Peyer's patch (tissue), 4 donors: ENCODE measurements around the gene IGLON5. TPM values are rescaled to one million over a fixed set of nuclear protein-coding genes. Genes with fewer than 3 reads are reported as not detected.

Experiments used
- DNase-seq, 3 donors: peaks; one replicate each; pipeline ENCODE4 v3.0.0-alpha.2; 2017 to 2019
- H3K27ac ChIP-seq, 4 donors: fragments of 200-600 bp; sonication (generic); one replicate each; pipeline ENCODE4 v1.5.1; 2016 to 2019
- H3K27me3 ChIP-seq, 2 donors: fragments of 200-600 bp; sonication (generic); one replicate each; pipeline ENCODE4 v1.5.1; 2019
- H3K36me3 ChIP-seq, 3 donors: fragments of 200-600 bp; sonication (generic); one replicate each; pipeline ENCODE4 v1.5.1; 2016 to 2019
- H3K4me1 ChIP-seq, 4 donors: fragments of 200-600 bp; sonication (generic); one replicate each; pipeline ENCODE4 v1.5.1; 2016 to 2019
- H3K4me3 ChIP-seq, 4 donors: fragments of 200-600 bp; sonication (generic); 1 replicate in 3 of 4; 2 replicates in 1 of 4; pipeline ENCODE4 v1.5.1; 2016 to 2019; ENCODE audit warnings: mild to moderate bottlenecking in 1 of 4
- H3K9me3 ChIP-seq, 4 donors: fragments of 200-600 bp; sonication (generic); one replicate each; pipeline ENCODE4 v1.5.1; 2016 to 2019; ENCODE audit warnings: mild to moderate bottlenecking in 1 of 4
- POLR2A ChIP-seq, 2 donors: fragments of 450-650 bp; IDR thresholded peaks; one replicate each; pipeline ENCODE4 v1.5.1; 2017; ENCODE audit warnings: antibody characterized with exemption in 2 of 2, mild to moderate bottlenecking in 2 of 2, moderate library complexity in 2 of 2
- total RNA-seq, 4 donors: library from RNA; depleted of rRNA; stranded (reverse); fragments of >200 nt; gene quantifications; one replicate each; pipeline ENCODE4 v1.1.0, GENCODE V29; 2016
- TF ChIP-seq, protein P1 (sequence below), 6 experiments: fragments of 450-650 bp in 4 of 6; fragments of 200-600 bp in 2 of 6; sonication (generic) in 1 of 6; IDR thresholded peaks; one replicate each; pipeline ENCODE4 v1.5.1; 2017 to 2019; ENCODE audit warnings: antibody characterized with exemption in 6 of 6, mild to moderate bottlenecking in 3 of 6, moderate library complexity in 1 of 6

The IGLON5 gene
- not detected for total RNA-seq

DNA sequence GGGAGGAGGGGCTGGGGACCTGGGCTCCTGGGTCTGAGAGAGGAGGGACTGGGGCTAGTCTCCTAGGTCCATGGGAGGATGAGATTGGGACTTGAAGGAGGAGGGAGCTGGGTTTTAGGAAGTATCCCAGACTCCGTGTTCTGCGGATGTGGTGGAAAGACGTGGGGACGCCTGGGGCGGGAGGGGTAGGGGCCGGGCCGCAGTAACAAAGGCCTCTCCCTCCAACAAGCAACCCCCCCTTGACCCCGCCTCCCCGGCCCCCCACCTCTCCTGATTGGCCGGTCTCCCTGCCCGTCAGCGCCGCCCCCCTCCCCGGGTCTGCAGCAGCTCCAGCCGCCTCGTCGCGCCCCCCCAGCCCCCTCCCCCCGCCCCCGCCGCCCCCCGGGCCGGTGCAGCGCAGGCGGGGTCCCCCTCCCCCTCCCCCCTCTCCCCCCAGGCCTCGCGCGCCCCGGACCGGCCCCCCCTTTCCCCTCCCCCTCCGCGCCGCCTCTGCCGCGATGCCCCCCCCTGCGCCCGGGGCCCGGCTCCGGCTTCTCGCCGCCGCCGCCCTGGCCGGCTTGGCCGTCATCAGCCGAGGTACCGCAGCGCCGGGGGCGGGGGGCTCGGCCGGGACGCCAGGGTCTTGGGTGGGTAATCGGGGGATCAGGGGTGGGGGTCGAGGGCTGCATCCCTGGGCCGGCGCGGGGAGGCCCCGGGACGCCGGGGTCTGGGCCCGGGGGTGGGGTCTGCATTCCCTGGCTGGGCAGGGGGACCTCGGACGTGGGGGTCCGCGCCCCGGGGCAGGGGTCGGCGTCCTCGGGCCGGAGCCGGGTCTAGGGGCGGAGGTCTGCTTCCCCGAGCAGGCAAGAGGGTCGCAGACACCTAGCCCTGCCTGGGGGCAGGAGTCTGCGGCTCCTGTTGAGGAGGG lies at the start of gene IGLON5:
IGLON5 (plus strand) TSS at position 294 of the 907 bp plus-strand sequence; CDS start at position 498, 204 bp downstream.
- Histone ChIP-seq H3K27ac (no peak within 1 kb of the TSS), H3K9me3 (peaks cover 0 to 2% (median under 1%) of the 10 kb centered on the region in 4 donors), H3K27me3 (no peaks in the 10 kb centered on the region), H3K4me1 (no peaks in the 10 kb centered on the region), H3K36me3 (no peaks in the 10 kb centered on the region), H3K4me3 (no peak within 1 kb of the TSS)
- TF ChIP-seq POLR2A (IDR thresholded peaks at IDR 0.05): no peak
- no peak for DNase-seq

DNA sequence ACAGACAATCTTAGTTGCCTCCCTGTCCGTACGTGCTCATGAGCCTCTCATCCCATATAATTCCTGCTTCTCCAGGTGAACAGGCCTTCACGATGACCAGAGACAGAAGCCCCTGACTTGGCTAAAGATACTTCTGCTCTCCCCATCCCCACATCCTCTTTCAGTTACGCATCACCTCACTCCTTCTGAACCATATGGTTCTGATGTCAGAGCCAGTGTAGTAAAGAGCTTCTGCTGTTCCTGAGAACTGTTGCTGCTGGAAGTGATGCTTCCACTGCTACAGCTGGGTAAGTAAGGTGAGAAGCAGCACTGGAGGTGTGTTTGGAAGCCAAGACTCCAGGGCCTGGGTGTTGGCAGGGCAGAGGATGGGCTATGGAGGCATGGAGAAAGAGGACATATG lies 47.6 kb upstream of the IGLON5 start:
- no peaks in the 10 kb centered on the region for H3K36me3 ChIP-seq
- TF ChIP-seq, protein P1, sequence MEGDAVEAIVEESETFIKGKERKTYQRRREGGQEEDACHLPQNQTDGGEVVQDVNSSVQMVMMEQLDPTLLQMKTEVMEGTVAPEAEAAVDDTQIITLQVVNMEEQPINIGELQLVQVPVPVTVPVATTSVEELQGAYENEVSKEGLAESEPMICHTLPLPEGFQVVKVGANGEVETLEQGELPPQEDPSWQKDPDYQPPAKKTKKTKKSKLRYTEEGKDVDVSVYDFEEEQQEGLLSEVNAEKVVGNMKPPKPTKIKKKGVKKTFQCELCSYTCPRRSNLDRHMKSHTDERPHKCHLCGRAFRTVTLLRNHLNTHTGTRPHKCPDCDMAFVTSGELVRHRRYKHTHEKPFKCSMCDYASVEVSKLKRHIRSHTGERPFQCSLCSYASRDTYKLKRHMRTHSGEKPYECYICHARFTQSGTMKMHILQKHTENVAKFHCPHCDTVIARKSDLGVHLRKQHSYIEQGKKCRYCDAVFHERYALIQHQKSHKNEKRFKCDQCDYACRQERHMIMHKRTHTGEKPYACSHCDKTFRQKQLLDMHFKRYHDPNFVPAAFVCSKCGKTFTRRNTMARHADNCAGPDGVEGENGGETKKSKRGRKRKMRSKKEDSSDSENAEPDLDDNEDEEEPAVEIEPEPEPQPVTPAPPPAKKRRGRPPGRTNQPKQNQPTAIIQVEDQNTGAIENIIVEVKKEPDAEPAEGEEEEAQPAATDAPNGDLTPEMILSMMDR (IDR thresholded peaks at IDR 0.05): no peak
- no peak for TF ChIP-seq POLR2A (IDR thresholded peaks at IDR 0.05)

DNA sequence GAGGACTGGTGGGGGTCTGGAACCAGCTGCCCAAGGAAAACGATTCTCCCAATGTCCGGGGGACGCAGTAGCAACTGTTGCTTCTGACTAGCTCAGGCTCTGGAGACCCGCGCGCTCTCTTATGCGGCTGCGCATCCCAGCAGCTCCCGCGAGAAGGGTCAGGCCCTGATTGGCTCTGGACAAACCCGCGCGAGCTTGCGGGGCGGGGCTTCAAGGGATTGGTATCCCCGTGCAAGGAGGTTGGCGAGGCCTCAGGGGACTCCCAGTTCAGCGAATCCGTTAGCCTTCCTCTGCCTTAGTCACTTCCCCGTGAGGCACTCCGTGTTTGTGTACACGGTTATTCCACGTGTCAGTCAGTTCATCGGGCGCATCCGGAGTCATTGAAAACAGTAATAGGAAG lies 40.4 kb upstream of the IGLON5 start:
- no peak for DNase-seq
- no peak for TF ChIP-seq POLR2A (IDR thresholded peaks at IDR 0.05)
- TF ChIP-seq, protein P1 (IDR thresholded peaks at IDR 0.05): no peak

More for the DNA sequence above, 47.6 kb upstream of the IGLON5 start:
- Histone ChIP-seq H3K27me3 (no peaks in the 10 kb centered on the region), H3K4me1 (no peaks in the 10 kb centered on the region), H3K4me3 (no peak overlapping the region), H3K27ac (no peak overlapping the region), H3K9me3 (no peaks in the 10 kb centered on the region)
- DNase-seq: no peak

DNA sequence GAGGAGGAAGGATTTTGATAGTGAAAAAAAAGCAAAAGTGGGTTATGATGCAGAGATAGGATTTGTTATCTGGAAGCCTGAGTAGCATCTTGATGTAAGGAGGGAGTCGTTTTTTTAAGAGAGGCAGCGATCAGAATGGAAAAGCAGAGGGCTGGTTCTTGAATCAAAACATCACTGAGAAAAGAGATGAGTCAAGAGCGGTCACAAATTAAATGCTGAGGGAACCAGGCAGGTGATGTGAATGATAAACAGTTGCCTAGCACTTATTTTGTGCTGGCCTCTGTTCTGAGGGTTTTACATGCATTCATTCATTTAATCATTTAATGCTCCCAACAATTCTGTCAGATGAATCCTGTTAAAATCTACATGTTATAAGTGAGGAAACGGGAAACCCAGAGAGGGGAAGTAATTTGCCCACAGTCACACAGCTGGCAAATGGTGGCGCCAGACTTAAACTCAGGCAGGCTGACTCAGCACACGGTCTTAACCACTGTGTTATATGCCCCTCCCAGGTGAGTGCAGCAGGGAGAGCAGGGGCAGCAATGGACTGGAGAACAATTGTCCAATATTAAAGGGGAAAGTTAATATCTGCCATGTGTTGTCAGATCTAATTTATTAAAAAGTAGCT lies 39.1 kb upstream of the IGLON5 start:
- no peaks in the 10 kb centered on the region for H3K9me3 ChIP-seq
- TF ChIP-seq POLR2A (IDR thresholded peaks at IDR 0.05): no peak
- TF ChIP-seq, protein P1 (IDR thresholded peaks at IDR 0.05): no peak
- H3K4me3 ChIP-seq: no peak overlapping the region
- no peak for DNase-seq
- no peak overlapping the region for H3K27ac ChIP-seq
- no peaks in the 10 kb centered on the region for H3K27me3 ChIP-seq
- no peaks in the 10 kb centered on the region for H3K36me3 ChIP-seq
- no peaks in the 10 kb centered on the region for H3K4me1 ChIP-seq

More for the DNA sequence above, 40.4 kb upstream of the IGLON5 start:
- H3K4me3 ChIP-seq: no peak overlapping the region
- no peaks in the 10 kb centered on the region for H3K27me3 ChIP-seq
- no peaks in the 10 kb centered on the region for H3K4me1 ChIP-seq
- no peaks in the 10 kb centered on the region for H3K36me3 ChIP-seq
- H3K27ac ChIP-seq: no peak overlapping the region
- no peaks in the 10 kb centered on the region for H3K9me3 ChIP-seq

DNA sequence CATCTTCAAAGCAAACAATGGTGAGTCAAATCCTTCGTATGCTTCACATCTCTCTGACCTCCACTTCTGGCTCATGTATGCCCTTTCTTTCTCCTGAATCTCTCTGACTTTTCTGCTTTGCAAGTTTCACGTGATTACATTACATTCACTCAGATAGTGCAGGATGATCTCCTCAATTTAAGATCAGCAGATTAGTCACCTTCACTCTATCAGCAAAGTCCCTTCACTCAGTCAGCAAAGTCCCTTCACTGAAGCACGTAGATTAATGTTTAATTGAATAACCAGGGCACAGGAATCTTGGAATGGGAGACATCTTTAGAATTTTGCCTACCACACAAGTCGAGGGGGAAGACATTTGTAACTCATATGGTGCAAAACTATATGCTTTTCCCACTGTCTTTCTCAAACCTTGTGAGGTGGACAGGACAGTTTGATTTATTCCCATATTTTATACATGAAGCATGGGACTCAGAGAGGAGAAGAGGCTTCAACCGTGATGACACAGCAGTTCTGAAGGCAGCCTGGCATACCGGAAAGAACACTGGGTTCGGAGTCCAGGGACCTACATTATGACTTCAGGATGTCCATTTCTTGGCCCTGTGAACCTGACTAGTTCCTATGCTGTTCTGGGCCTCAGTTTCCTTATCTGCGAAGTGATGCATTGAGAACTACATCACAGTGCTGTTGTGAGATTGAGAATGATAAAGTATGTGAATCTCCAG lies 37.2 kb upstream of the IGLON5 start:
- no peak for DNase-seq
- Histone ChIP-seq H3K27me3 (no peaks in the 10 kb centered on the region), H3K27ac (no peak overlapping the region), H3K4me1 (no peaks in the 10 kb centered on the region), H3K36me3 (no peaks in the 10 kb centered on the region), H3K9me3 (no peaks in the 10 kb centered on the region), H3K4me3 (no peak overlapping the region)
- TF ChIP-seq POLR2A (IDR thresholded peaks at IDR 0.05): no peak
- TF ChIP-seq, protein P1 (IDR thresholded peaks at IDR 0.05): no peak
